Body of pancreas (tissue), 4 donors: ENCODE results near the gene SYNPO2L.

ENCODE experiments used
- POLR2A ChIP-seq, 3 donors: fragments of 450-650 bp; IDR thresholded peaks; one replicate each; pipeline ENCODE4 v1.6.1; 2016; ENCODE audit warnings: antibody characterized with exemption in 3 of 3, mild to moderate bottlenecking in 2 of 3
- TF ChIP-seq, protein P1 (sequence below), 7 experiments: fragments of 450-650 bp in 4 of 7; fragments of 200-600 bp in 3 of 7; sonication (generic) in 3 of 7; IDR thresholded peaks; one replicate each; pipeline ENCODE4 v1.5.1; 2016 to 2019; ENCODE audit warnings: antibody characterized with exemption in 7 of 7

DNA sequence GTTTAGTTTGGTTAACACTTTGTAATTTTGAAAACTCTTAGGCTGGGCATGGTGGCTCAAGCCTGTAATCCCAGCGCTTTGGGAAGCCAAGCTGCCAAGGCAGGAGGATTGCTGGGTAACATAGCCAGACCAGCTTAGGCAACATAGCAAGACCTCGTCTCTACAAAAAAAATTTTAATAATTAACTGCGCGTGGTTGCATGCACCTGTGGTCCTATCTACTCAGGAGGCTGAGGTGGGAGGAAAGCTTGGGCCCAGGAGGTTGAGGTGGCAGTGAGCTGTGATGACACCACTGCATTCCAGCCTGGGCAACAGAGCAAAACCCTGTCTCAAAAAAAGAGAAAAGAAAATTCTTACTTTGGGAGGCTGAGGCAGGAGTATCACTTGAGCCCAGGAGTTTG is 32.8 kb downstream of the SYNPO2L start:
- TF ChIP-seq, protein P1, sequence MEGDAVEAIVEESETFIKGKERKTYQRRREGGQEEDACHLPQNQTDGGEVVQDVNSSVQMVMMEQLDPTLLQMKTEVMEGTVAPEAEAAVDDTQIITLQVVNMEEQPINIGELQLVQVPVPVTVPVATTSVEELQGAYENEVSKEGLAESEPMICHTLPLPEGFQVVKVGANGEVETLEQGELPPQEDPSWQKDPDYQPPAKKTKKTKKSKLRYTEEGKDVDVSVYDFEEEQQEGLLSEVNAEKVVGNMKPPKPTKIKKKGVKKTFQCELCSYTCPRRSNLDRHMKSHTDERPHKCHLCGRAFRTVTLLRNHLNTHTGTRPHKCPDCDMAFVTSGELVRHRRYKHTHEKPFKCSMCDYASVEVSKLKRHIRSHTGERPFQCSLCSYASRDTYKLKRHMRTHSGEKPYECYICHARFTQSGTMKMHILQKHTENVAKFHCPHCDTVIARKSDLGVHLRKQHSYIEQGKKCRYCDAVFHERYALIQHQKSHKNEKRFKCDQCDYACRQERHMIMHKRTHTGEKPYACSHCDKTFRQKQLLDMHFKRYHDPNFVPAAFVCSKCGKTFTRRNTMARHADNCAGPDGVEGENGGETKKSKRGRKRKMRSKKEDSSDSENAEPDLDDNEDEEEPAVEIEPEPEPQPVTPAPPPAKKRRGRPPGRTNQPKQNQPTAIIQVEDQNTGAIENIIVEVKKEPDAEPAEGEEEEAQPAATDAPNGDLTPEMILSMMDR (IDR thresholded peaks at IDR 0.05): no peak
- no peak for TF ChIP-seq POLR2A (IDR thresholded peaks at IDR 0.05)
